ENCODE measurements around the gene FBXO36.

Gene FBXO36

GRCh38 chr2:229974266-229974665, 52.0 kb downstream of the FBXO36 start:
- DNase-seq, result no peak

GRCh38 chr2:229980431-229981184, 58.3 kb downstream of the FBXO36 start:
- DNase-seq, result no peak

- DNase-seq, result no peak
Measured at GRCh38 chr2:229993236-229993635, 70.9 kb downstream of the FBXO36 start.

- no peak for DNase-seq
Measured at GRCh38 chr2:229996320-229996719, 74.0 kb downstream of the FBXO36 start.

- DNase-seq, result no peak
Measured at GRCh38 chr2:229997565-229997964, 75.3 kb downstream of the FBXO36 start.

- no peak for DNase-seq
Measured at GRCh38 chr2:230000118-230000841, 78.0 kb downstream of the FBXO36 start.

GRCh38 chr2:230007931-230008707, 85.8 kb downstream of the FBXO36 start:
- DNase-seq, result peak; percentile 59

GRCh38 chr2:230008708-230009066, 86.4 kb downstream of the FBXO36 start:
- DNase-seq, result no peak

DNA sequence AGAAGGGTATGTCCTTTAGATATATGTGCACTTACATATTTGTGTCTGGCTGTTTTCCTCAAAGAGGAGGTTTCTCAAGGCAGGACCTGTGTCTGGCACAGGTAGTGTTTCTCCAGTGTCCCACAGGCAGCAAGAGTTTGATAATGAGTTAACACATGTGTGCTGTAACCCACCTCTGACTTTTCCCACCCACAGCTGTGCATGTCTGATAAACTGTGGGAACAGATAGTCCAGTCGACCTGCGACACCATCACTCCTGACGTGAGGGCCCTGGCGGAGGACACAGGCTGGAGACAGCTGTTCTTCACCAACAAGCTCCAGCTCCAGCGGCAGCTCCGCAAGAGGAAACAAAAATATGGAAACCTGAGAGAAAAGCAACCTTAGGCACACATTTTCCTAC, 88.2 kb downstream of the FBXO36 start:
- no peak for DNase-seq

DNA sequence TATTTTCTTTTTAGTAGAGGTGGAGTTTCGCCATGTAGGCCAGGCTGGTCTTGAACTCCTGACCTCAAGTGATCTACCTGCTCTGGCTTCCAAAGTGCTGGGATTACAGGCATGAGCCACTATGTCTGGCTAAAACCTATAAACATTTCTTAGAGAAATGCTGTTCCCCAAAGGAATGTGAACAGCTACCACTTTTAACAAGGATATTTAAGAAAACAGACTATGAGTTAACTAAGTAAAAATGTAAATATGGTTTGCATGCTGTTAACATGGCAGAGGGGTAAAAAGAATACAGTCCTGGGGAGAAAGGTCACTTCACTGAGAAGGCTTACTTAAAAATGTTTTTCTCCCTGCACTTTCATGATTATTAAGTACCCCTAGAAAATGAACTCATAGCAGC, 89.3 kb downstream of the FBXO36 start:
- DNase-seq, result no peak

DNA sequence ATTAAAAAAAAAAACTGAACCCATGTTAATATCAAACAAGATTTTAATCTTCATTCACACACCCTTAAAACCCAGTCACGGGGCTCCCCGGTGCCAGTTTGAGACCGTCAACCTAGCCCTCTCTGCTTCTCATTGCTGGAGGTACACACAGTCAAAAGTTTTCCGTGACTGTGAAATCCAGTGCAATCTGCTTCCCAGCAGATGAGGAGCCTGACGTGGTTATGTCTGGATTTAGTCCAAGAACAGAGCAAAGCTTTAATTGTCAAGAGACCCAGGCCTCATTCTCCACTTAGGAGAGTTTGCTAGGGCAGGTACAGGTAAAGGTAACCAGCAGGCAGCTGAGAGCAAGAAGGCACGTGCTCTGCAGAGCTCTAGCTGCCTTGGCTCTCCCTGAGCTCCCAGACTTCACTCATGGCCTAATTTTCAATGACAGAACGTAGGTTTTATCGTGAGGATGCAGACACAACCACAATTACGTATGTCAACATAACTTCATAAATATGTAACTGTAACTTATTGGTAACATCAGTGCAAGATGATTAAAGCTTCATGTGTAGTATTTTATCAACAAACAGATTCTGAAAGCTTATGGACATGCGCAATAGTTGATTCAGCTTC, 90.1 kb downstream of the FBXO36 start:
- DNase-seq, result no peak

GRCh38 chr2:230016844-230017243, 94.5 kb downstream of the FBXO36 start:
- DNase-seq, result no peak

DNA sequence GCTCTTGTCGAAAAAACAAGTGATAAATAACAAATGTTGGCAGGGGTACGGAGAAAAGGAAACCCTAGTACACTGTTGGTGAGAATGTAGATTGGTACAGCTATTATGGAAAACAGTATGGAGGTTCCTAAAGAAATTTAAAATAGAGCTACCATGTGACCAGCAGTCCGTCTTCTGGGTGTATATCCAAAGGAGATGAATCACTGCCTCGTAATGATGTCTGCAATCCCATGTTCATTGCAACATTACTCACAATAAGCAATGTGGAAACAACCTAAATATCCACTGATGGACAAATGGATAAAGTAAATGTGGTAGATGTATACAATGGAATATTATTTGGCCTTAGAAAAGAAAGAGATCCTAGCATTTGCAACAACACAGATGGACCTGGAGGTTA, 95.8 kb downstream of the FBXO36 start:
- DNase-seq, result no peak

GRCh38 chr2:230019742-230020141, 97.4 kb downstream of the FBXO36 start:
- DNase-seq, result no peak

GRCh38 chr2:230023313-230023712, 101.0 kb downstream of the FBXO36 start:
- DNase-seq, result no peak

GRCh38 chr2:230042195-230042594, 119.9 kb downstream of the FBXO36 start:
- DNase-seq, result no peak

DNA sequence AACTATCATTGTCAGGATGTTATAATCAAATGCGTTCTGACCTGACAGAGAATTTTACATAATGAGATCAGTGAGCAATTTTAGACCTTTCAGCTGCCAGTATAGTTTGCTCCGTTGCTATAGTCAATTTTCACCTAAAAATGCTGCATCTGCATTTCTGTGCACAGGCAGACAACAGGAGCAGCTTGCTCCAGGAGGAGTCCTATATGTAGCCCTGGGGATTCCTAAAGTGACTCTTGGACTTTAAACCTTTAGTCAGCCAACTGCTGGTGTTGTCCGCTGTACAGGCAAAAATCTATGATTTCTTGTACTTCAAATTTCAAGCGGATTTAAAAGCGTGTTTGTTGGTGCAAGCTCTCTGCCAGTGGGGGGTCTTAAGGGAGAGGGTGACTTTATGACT, 120.7 kb downstream of the FBXO36 start:
- no peak for DNase-seq

DNA sequence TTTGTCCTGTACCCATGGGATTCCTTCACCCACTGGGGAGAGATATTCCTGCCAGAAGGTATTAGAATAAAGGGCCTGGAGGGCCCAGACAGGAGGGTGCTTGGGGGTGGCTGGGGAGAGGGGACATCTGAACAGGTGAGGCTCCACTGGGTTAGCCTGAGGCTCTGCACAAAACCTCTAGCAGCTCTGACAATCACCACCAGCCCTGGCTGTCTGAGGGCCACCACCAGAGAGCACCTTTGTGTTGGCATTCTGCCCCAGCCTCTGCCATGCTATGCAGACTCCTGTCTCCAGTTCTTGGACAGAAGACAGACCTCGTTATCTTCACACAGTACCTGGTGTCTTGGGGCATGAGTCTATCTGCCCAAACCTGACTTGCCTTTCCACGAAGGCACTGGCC, 121.2 kb downstream of the FBXO36 start:
- no peak for DNase-seq

DNA sequence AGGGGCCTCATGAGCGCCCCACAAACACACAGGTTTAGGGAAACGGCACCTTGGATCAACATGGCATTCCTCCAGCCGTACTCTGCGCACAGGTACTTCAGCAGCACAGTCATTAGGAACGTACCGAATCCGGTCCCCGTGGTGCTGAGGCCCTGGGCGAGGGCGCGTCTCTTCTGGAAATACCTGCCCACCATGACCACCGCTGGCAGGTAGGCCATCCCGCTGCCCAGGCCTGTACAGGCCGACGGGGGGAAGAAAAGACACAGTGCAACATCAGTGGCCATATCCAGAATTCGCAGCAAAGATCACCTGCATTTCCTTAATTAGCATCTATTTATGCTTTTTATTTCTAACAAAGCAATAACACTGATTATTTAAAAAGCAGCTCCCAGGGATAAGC, 124.2 kb downstream of the FBXO36 start:
- no peak for DNase-seq

- DNase-seq, result no peak
Measured at GRCh38 chr2:230048010-230048671, 125.8 kb downstream of the FBXO36 start.

- DNase-seq, result no peak
Measured at GRCh38 chr2:230050136-230050535, 127.8 kb downstream of the FBXO36 start.

DNA sequence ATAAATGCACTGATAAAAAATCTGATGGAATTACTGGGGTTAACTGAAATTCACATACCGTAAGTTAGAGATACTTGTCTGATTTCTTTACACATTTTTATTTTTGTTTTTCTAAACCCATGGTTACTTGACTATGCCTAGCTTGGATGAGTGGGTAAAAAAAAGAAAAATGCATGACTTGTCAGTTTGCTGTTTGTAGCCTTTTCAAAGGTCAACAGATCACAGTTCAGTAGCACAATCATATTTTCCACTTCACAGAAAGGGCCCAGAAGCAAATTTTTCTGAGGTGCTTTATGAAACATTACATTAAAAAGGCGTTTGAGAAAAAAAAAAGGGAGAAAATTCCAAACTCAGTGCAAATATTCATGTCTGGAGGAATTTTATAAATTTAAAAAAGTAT, 130.0 kb downstream of the FBXO36 start:
- DNase-seq, result no peak
